Trophoblast cell (in vitro differentiated cells and primary cell): ENCODE data around the gene GAS2L2.

ENCODE experiments used
- DNase-seq, 2 donors: peaks; one replicate each; pipeline ENCODE4 v3.0.0-alpha.2; 2016
- H2AFZ ChIP-seq: 2 replicates; pipeline ENCODE4 v1.6.1; 2013; ENCODE audit warnings: low read length, moderate library complexity, mild to moderate bottlenecking; ENCODE audit not compliant: insufficient read depth, poor library complexity
- H2AK5ac ChIP-seq: 2 replicates; pipeline ENCODE4 v1.6.1; 2013; ENCODE audit warnings: mild to moderate bottlenecking, low read length
- H2BK120ac ChIP-seq: 2 replicates; pipeline ENCODE4 v1.6.1; 2013; ENCODE audit warnings: low read length, mild to moderate bottlenecking, moderate library complexity; ENCODE audit not compliant: insufficient read depth, poor library complexity
- H2BK12ac ChIP-seq: 2 replicates; pipeline ENCODE4 v1.6.1; 2013; ENCODE audit warnings: mild to moderate bottlenecking, low read length, moderate library complexity
- H2BK5ac ChIP-seq: 2 replicates; pipeline ENCODE4 v1.6.1; 2013; ENCODE audit warnings: low read length, low read depth, moderate library complexity, mild to moderate bottlenecking; ENCODE audit not compliant: poor library complexity
- H3K14ac ChIP-seq: 2 replicates; pipeline ENCODE4 v1.6.1; 2013; ENCODE audit warnings: mild to moderate bottlenecking, low read length
- H3K18ac ChIP-seq: 2 replicates; pipeline ENCODE4 v1.6.1; 2013; ENCODE audit warnings: mild to moderate bottlenecking, low read length
- H3K23ac ChIP-seq: 2 replicates; pipeline ENCODE4 v1.6.1; 2013; ENCODE audit warnings: low read length
- H3K27ac ChIP-seq: 2 replicates; pipeline ENCODE4 v1.5.1; 2013; ENCODE audit warnings: low read depth, mild to moderate bottlenecking, inconsistent platforms, low read length, moderate library complexity
- H3K27me3 ChIP-seq: 2 replicates; pipeline ENCODE4 v1.6.1; 2013; ENCODE audit warnings: inconsistent platforms, mild to moderate bottlenecking, low read length, moderate library complexity; ENCODE audit not compliant: insufficient read depth
- H3K36me3 ChIP-seq, 2 experiments: 1 replicate in 1 of 2; 2 replicates in 1 of 2; pipeline ENCODE4 v1.6.1; 2013; ENCODE audit warnings: low read length in 2 of 2, mild to moderate bottlenecking in 2 of 2, moderate library complexity in 1 of 2; ENCODE audit not compliant: insufficient read depth in 2 of 2, control insufficient read depth in 1 of 2
- H3K4ac ChIP-seq: 2 replicates; pipeline ENCODE4 v1.6.1; 2013; ENCODE audit warnings: low read depth, mild to moderate bottlenecking, low read length, moderate library complexity
- H3K4me1 ChIP-seq, 2 experiments: 1 replicate in 1 of 2; 2 replicates in 1 of 2; pipeline ENCODE4 v1.6.1; 2013; ENCODE audit warnings: low read length in 2 of 2, mild to moderate bottlenecking in 2 of 2, moderate library complexity in 1 of 2; ENCODE audit not compliant: insufficient read depth in 2 of 2, control insufficient read depth in 1 of 2
- H3K4me2 ChIP-seq: 2 replicates; pipeline ENCODE4 v1.6.1; 2013; ENCODE audit warnings: inconsistent platforms, mild to moderate bottlenecking, low read length, moderate library complexity
- H3K4me3 ChIP-seq: 2 replicates; pipeline ENCODE4 v1.5.1; 2013; ENCODE audit warnings: mild to moderate bottlenecking, low read depth, low read length, inconsistent platforms
- H3K79me1 ChIP-seq: one replicate; pipeline ENCODE4 v1.6.1; 2013; ENCODE audit warnings: low read length
- H3K79me2 ChIP-seq: 2 replicates; pipeline ENCODE4 v1.6.1; 2013; ENCODE audit warnings: low read length, mild to moderate bottlenecking; ENCODE audit not compliant: control insufficient read depth, insufficient read depth, poor library complexity
- H3K9ac ChIP-seq: 2 replicates; pipeline ENCODE4 v1.6.1; 2013; ENCODE audit warnings: mild to moderate bottlenecking, low read length
- H3K9me3 ChIP-seq: 2 replicates; pipeline ENCODE4 v1.6.1; 2013; ENCODE audit warnings: low read depth, mild to moderate bottlenecking, control low read depth, inconsistent platforms, low read length; ENCODE audit not compliant: insufficient read depth
- H4K12ac ChIP-seq: 2 replicates; pipeline ENCODE4 v1.6.1; 2013; ENCODE audit warnings: low read depth, mild to moderate bottlenecking, low read length, moderate library complexity
- H4K8ac ChIP-seq: 2 replicates; pipeline ENCODE4 v1.6.1; 2013; ENCODE audit warnings: low read depth, mild to moderate bottlenecking, low read length, moderate library complexity
- H4K91ac ChIP-seq: one replicate; pipeline ENCODE4 v1.6.1; 2013; ENCODE audit warnings: low read depth, mild to moderate bottlenecking, low read length, moderate library complexity
- WGBS: extraction: QIAGEN DNeasy Blood & Tissue Kit; methylation state at CpG from one replicate; pipeline ENCODE4 v1.1.7; 2013; ENCODE audit warnings: missing lambda C conversion rate; ENCODE audit not compliant: insufficient read length, insufficient coverage; ENCODE audit errors: extremely low coverage; 5-methylcytosine and 5-hydroxymethylcytosine counted together

The GAS2L2 gene

DNA sequence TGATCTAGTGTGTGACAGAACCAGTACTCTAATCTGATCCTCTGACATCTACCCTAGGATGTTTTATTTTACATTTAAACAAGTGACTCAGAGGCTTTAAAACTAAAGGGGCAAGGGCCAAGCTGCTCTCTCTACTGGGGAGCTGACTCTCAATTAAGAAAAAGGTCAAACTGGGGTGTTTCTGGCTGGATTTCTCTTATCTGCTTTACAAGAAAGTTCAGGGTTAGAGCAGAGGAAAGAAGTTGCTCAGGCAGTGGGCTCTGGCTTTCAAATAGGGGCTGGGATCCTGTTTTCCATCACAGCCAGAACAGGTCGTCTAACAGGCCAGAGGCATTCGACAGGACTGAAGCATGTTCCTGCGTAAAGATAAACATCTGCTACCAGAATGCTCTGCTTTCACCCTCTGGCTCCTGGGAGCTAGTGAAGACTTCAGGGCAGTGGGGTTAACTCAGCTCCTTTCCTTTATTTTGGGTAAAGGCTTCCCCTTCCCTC, 33.9 kb upstream of the GAS2L2 start:
- no peak overlapping the region for H2BK12ac ChIP-seq
- H3K27ac ChIP-seq = peak overlapping the region; percentile 91
- no peak overlapping the region for H4K12ac ChIP-seq
- no peak overlapping the region for H4K8ac ChIP-seq
- no peak overlapping the region for H2BK120ac ChIP-seq
- peaks cover 25 to 33% of the 10 kb centered on the region in 2 experiments for H3K4me1 ChIP-seq
- no peak overlapping the region for H3K4me2 ChIP-seq
- no peak overlapping the region for H3K9ac ChIP-seq
- H3K18ac ChIP-seq = no peak overlapping the region
- H3K36me3 ChIP-seq = no peaks in the 10 kb centered on the region
- H2AFZ ChIP-seq = no peak overlapping the region
- peak overlapping the region; percentile 90 for H4K91ac ChIP-seq
- H3K23ac ChIP-seq = no peak overlapping the region
- no peak overlapping the region for H3K4ac ChIP-seq
- H3K9me3 ChIP-seq = no peaks in the 10 kb centered on the region
- H2AK5ac ChIP-seq = no peak overlapping the region
- peaks cover 8% of the 10 kb centered on the region for H3K79me1 ChIP-seq
- H2BK5ac ChIP-seq = no peak overlapping the region
- H3K79me2 ChIP-seq = no peaks in the 10 kb centered on the region
- no peak overlapping the region for H3K14ac ChIP-seq
- H3K4me3 ChIP-seq = no peak overlapping the region
- peak in 1 of 2 donors; percentile 20 for DNase-seq
- WGBS = no CpG with 5 or more reads among the region's 3 CpGs
- H3K27me3 ChIP-seq = no peaks in the 10 kb centered on the region

DNA sequence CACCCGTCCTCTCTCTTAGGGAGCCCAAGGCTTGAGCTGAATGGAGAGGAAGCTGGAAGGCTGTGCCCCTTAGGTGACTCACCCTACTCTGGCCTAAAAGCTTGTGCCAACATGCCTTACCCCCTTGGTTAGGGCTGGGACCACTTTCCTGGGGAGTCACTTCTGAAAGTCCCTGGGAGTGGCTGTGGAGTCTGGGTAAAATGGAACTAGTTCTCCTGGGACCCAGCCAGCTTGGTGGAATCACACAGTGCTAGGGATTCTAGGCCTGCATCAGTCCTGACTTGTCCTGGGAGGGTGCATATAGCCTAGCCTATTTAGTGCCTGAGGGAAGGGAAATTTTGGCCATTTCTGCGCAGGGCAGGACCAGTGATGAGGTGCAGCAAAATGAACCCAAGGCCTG, 31.9 kb upstream of the GAS2L2 start:
- Histone ChIP-seq H3K14ac (no peak overlapping the region), H3K79me2 (no peaks in the 10 kb centered on the region), H3K4me1 (peaks cover 29 to 30% of the 10 kb centered on the region in 2 experiments), H3K18ac (peak overlapping the region; percentile 7), H3K27me3 (no peaks in the 10 kb centered on the region), H3K9me3 (no peaks in the 10 kb centered on the region), H3K4me3 (no peak overlapping the region), H2BK12ac (peak overlapping the region; percentile 18), H4K12ac (no peak overlapping the region), H4K91ac (peak overlapping the region; percentile 45), H4K8ac (no peak overlapping the region), H3K4me2 (no peak overlapping the region), H2BK120ac (no peak overlapping the region), H3K27ac (no peak overlapping the region), H3K23ac (no peak overlapping the region), H2AK5ac (no peak overlapping the region), H3K9ac (no peak overlapping the region), H3K4ac (no peak overlapping the region), H3K79me1 (peaks cover 8% of the 10 kb centered on the region), H2AFZ (no peak overlapping the region), H3K36me3 (no peaks in the 10 kb centered on the region), H2BK5ac (no peak overlapping the region)
- DNase-seq = no peak
- no CpG with 5 or more reads among the region's 2 CpGs for WGBS

DNA sequence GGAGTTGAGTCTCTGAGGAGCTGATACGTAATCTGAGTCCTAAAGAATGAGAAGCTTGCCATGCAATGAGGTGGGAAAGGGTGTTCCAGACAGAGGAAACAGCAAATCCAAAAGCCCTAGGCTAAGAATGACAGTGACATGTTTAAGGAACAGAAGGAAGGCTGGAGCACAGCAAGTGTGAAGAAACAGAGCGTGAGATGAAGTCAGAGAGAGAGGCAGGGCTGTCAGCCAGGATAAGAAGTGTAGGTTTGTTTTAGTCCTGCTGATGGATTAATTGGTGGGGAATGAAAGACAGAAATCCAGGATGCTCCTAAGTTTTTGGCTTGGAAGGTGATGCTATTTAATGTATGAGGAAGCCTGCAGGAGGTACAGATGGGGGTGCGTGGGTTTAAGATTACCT, 27.9 kb upstream of the GAS2L2 start:
- no CpG with 5 or more reads among the region's 3 CpGs for WGBS
- no peak overlapping the region for H3K4ac ChIP-seq
- no peak overlapping the region for H3K14ac ChIP-seq
- H3K4me3 ChIP-seq = no peak overlapping the region
- peaks cover 18 to 21% of the 10 kb centered on the region in 2 experiments for H3K4me1 ChIP-seq
- H3K23ac ChIP-seq = no peak overlapping the region
- no peak overlapping the region for H4K8ac ChIP-seq
- H3K27ac ChIP-seq = no peak overlapping the region
- H3K79me1 ChIP-seq = peaks cover 1% of the 10 kb centered on the region
- H3K18ac ChIP-seq = no peak overlapping the region
- peaks cover 0 to 4% of the 10 kb centered on the region in 2 experiments for H3K36me3 ChIP-seq
- H2BK5ac ChIP-seq = no peak overlapping the region
- H3K4me2 ChIP-seq = no peak overlapping the region
- H2BK120ac ChIP-seq = no peak overlapping the region
- no peaks in the 10 kb centered on the region for H3K79me2 ChIP-seq
- no peaks in the 10 kb centered on the region for H3K9me3 ChIP-seq
- H3K9ac ChIP-seq = no peak overlapping the region
- no peak overlapping the region for H2AFZ ChIP-seq
- H3K27me3 ChIP-seq = no peaks in the 10 kb centered on the region
- H2BK12ac ChIP-seq = no peak overlapping the region
- no peak overlapping the region for H4K12ac ChIP-seq
- no peak overlapping the region for H2AK5ac ChIP-seq
- H4K91ac ChIP-seq = no peak overlapping the region
- DNase-seq = no peak

DNA sequence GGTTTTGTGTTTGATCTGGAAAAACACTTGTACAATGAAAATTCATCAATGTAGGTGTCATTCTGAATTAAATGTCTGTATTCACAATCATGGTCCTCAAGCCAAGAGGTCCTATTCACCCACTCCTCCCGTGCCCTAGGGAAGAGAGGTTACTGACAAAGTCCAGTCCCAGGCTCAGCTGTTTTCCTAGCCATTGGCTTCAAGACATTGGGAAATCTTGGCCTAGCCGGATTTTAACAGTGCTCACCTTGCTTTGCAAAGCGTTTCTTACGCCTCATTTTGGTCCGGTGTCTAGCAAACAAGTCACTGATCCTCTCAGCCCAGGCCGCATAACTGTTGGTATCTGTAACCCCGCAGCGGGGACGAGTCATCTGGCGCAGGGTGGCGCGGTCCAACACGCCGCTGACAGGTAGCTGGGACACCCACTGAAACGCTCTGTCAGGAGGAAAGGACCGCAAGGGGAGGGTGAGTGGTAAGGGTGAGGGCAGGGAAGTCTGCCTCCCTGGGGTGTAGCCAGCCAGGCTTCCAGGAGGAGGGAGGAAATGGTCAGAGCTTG, 25.7 kb upstream of the GAS2L2 start:
- Histone ChIP-seq H3K14ac (peak overlapping the region; percentile 8), H3K9ac (no peak overlapping the region), H2BK5ac (peak overlapping the region; percentile 14), H3K4me3 (no peak overlapping the region), H2BK120ac (peak overlapping the region; percentile 0), H3K4ac (no peak overlapping the region), H3K27ac (peak overlapping the region; percentile 12), H3K27me3 (no peaks in the 10 kb centered on the region), H3K18ac (peak overlapping the region; percentile 26), H3K9me3 (no peaks in the 10 kb centered on the region), H4K91ac (peak overlapping the region; percentile 16), H2BK12ac (peak overlapping the region; percentile 19), H3K79me1 (peaks cover 1% of the 10 kb centered on the region), H4K12ac (no peak overlapping the region), H3K4me1 (peaks cover 17 to 21% of the 10 kb centered on the region in 2 experiments), H4K8ac (peak overlapping the region; percentile 5), H2AFZ (no peak overlapping the region), H3K36me3 (peaks cover 0 to 4% of the 10 kb centered on the region in 2 experiments), H2AK5ac (peak overlapping the region; percentile 14), H3K4me2 (no peak overlapping the region), H3K79me2 (no peaks in the 10 kb centered on the region), H3K23ac (no peak overlapping the region)
- DNase-seq = no peak
- WGBS = no CpG with 5 or more reads among the region's 16 CpGs
